Measurements from ENCODE around the gene MCEMP1. TPM values are rescaled to one million over a fixed set of nuclear protein-coding genes. Genes with fewer than 3 reads are reported as not detected.

The MCEMP1 gene
- polyA plus RNA-seq, 4 donors = 0.03 to 1.4 (median 0.48) TPM

- Histone ChIP-seq H3K4me3 (ENCODE audit: low read depth in 1 of 3, low read length in 3 of 3) (no peak overlapping the region), H3K9me3 (ENCODE audit: control insufficient read depth in 2 of 2, insufficient read depth in 1 of 2, low read depth in 1 of 2, low read length in 1 of 2) (no peaks in the 10 kb centered on the region), H3K27me3 (ENCODE audit: control insufficient read depth in 3 of 3, insufficient read depth in 3 of 3, low read length in 3 of 3) (no peaks in the 10 kb centered on the region), H3K36me3 (ENCODE audit: control insufficient read depth in 3 of 3, insufficient read depth in 2 of 3, low read depth in 1 of 3, low read length in 3 of 3) (no peaks in the 10 kb centered on the region), H3K27ac (ENCODE audit: low read depth in 1 of 3, low read length in 2 of 3) (no peak overlapping the region), H3K4me1 (ENCODE audit: control insufficient read depth in 3 of 3, insufficient read depth in 2 of 3, low read depth in 1 of 3, low read length in 2 of 3) (no peaks in the 10 kb centered on the region)
- WGBS, 3 donors = 75 to 78% (median 77%) methylated on average over 5 of the region's 5 CpGs
- DNase-seq (no peak), FAIRE-seq (no peak)
Observed at GRCh38 chr19:7710616-7711015, 33.7 kb downstream of the MCEMP1 start.

- no peaks in the 10 kb centered on the region for H3K27me3 ChIP-seq (ENCODE audit: control insufficient read depth in 3 of 3, insufficient read depth in 3 of 3, low read length in 3 of 3)
- H3K4me1 ChIP-seq (ENCODE audit: control insufficient read depth in 3 of 3, insufficient read depth in 2 of 3, low read depth in 1 of 3, low read length in 2 of 3) = no peaks in the 10 kb centered on the region
- no peak overlapping the region for H3K27ac ChIP-seq (ENCODE audit: low read depth in 1 of 3, low read length in 2 of 3)
- no peak overlapping the region for H3K4me3 ChIP-seq (ENCODE audit: low read depth in 1 of 3, low read length in 3 of 3)
- H3K9me3 ChIP-seq (ENCODE audit: control insufficient read depth in 2 of 2, insufficient read depth in 1 of 2, low read depth in 1 of 2, low read length in 1 of 2) = peaks cover 0 to 3% of the 10 kb centered on the region in 2 donors
- no peaks in the 10 kb centered on the region for H3K36me3 ChIP-seq (ENCODE audit: control insufficient read depth in 3 of 3, insufficient read depth in 2 of 3, low read depth in 1 of 3, low read length in 3 of 3)
- 83 to 96% (median 93%) methylated on average over 1 of the region's 1 CpG for WGBS, 3 donors
- DNase-seq (no peak), FAIRE-seq (no peak)
Observed at GRCh38 chr19:7715671-7716070, 38.8 kb downstream of the MCEMP1 start.

- 79 to 90% (median 85%) methylated on average over 1 of the region's 1 CpG for WGBS, 3 donors
- no peak overlapping the region for H3K27ac ChIP-seq (ENCODE audit: low read depth in 1 of 3, low read length in 2 of 3)
- no peaks in the 10 kb centered on the region for H3K27me3 ChIP-seq (ENCODE audit: control insufficient read depth in 3 of 3, insufficient read depth in 3 of 3, low read length in 3 of 3)
- H3K36me3 ChIP-seq (ENCODE audit: control insufficient read depth in 3 of 3, insufficient read depth in 2 of 3, low read depth in 1 of 3, low read length in 3 of 3) = no peaks in the 10 kb centered on the region
- peaks cover 0 to 3% of the 10 kb centered on the region in 2 donors for H3K9me3 ChIP-seq (ENCODE audit: control insufficient read depth in 2 of 2, insufficient read depth in 1 of 2, low read depth in 1 of 2, low read length in 1 of 2)
- FAIRE-seq (no peak), DNase-seq (no peak)
- no peaks in the 10 kb centered on the region for H3K4me1 ChIP-seq (ENCODE audit: control insufficient read depth in 3 of 3, insufficient read depth in 2 of 3, low read depth in 1 of 3, low read length in 2 of 3)
- no peak overlapping the region for H3K4me3 ChIP-seq (ENCODE audit: low read depth in 1 of 3, low read length in 3 of 3)
Observed at GRCh38 chr19:7716762-7717161, 39.9 kb downstream of the MCEMP1 start.

- H3K36me3 ChIP-seq (ENCODE audit: control insufficient read depth in 3 of 3, insufficient read depth in 2 of 3, low read depth in 1 of 3, low read length in 3 of 3) = no peaks in the 10 kb centered on the region
- no peak overlapping the region for H3K4me3 ChIP-seq (ENCODE audit: low read depth in 1 of 3, low read length in 3 of 3)
- DNase-seq (no peak), FAIRE-seq (no peak)
- H3K27me3 ChIP-seq (ENCODE audit: control insufficient read depth in 3 of 3, insufficient read depth in 3 of 3, low read length in 3 of 3) = peaks cover 0 to 3% (median 0%) of the 10 kb centered on the region in 3 donors
- 46 to 53% (median 49%) methylated on average over 8 of the region's 8 CpGs for WGBS, 3 donors
- H3K4me1 ChIP-seq (ENCODE audit: control insufficient read depth in 3 of 3, insufficient read depth in 2 of 3, low read depth in 1 of 3, low read length in 2 of 3) = no peaks in the 10 kb centered on the region
- H3K27ac ChIP-seq (ENCODE audit: low read depth in 1 of 3, low read length in 2 of 3) = no peak overlapping the region
- H3K9me3 ChIP-seq (ENCODE audit: control insufficient read depth in 2 of 2, insufficient read depth in 1 of 2, low read depth in 1 of 2, low read length in 1 of 2) = peaks cover 0 to 3% of the 10 kb centered on the region in 2 donors
Observed at GRCh38 chr19:7718668-7719067, 41.8 kb downstream of the MCEMP1 start.

GRCh38 chr19:7720351-7720750, 43.5 kb downstream of the MCEMP1 start:
- no peak for FAIRE-seq
- Histone ChIP-seq H3K27ac (ENCODE audit: low read depth in 1 of 3, low read length in 2 of 3) (no peak overlapping the region), H3K9me3 (ENCODE audit: control insufficient read depth in 2 of 2, insufficient read depth in 1 of 2, low read depth in 1 of 2, low read length in 1 of 2) (peaks cover 0 to 3% of the 10 kb centered on the region in 2 donors), H3K4me3 (ENCODE audit: low read depth in 1 of 3, low read length in 3 of 3) (no peak overlapping the region), H3K4me1 (ENCODE audit: control insufficient read depth in 3 of 3, insufficient read depth in 2 of 3, low read depth in 1 of 3, low read length in 2 of 3) (no peaks in the 10 kb centered on the region), H3K27me3 (ENCODE audit: control insufficient read depth in 3 of 3, insufficient read depth in 3 of 3, low read length in 3 of 3) (peaks cover 0 to 3% (median 0%) of the 10 kb centered on the region in 3 donors), H3K36me3 (ENCODE audit: control insufficient read depth in 3 of 3, insufficient read depth in 2 of 3, low read depth in 1 of 3, low read length in 3 of 3) (no peaks in the 10 kb centered on the region)
- no peak for DNase-seq
- 78 to 83% (median 78%) methylated on average over 6 of the region's 6 CpGs for WGBS, 3 donors

- WGBS, 3 donors = 47 to 63% (median 52%) methylated on average over 5 of the region's 5 CpGs
- no peak for FAIRE-seq
Observed at GRCh38 chr19:7722231-7722651, 45.4 kb downstream of the MCEMP1 start.

GRCh38 chr19:7725791-7726190, 48.9 kb downstream of the MCEMP1 start:
- Histone ChIP-seq H3K27ac (ENCODE audit: low read depth in 1 of 3, low read length in 2 of 3) (no peak overlapping the region), H3K27me3 (ENCODE audit: control insufficient read depth in 3 of 3, insufficient read depth in 3 of 3, low read length in 3 of 3) (peaks cover 2 to 25% (median 18%) of the 10 kb centered on the region in 3 donors), H3K4me1 (ENCODE audit: control insufficient read depth in 3 of 3, insufficient read depth in 2 of 3, low read depth in 1 of 3, low read length in 2 of 3) (peaks cover 0 to 3% (median 0%) of the 10 kb centered on the region in 3 donors), H3K36me3 (ENCODE audit: control insufficient read depth in 3 of 3, insufficient read depth in 2 of 3, low read depth in 1 of 3, low read length in 3 of 3) (no peaks in the 10 kb centered on the region), H3K9me3 (ENCODE audit: control insufficient read depth in 2 of 2, insufficient read depth in 1 of 2, low read depth in 1 of 2, low read length in 1 of 2) (no peaks in the 10 kb centered on the region), H3K4me3 (ENCODE audit: low read depth in 1 of 3, low read length in 3 of 3) (no peak overlapping the region)
- 46 to 51% (median 51%) methylated on average over 2 of the region's 2 CpGs for WGBS, 3 donors
- FAIRE-seq (no peak), DNase-seq (no peak)

More at GRCh38 chr19:7722231-7722651, 45.4 kb downstream of the MCEMP1 start:
- Histone ChIP-seq H3K27ac (ENCODE audit: low read depth in 1 of 3, low read length in 2 of 3) (no peak overlapping the region), H3K36me3 (ENCODE audit: control insufficient read depth in 3 of 3, insufficient read depth in 2 of 3, low read depth in 1 of 3, low read length in 3 of 3) (no peaks in the 10 kb centered on the region), H3K27me3 (ENCODE audit: control insufficient read depth in 3 of 3, insufficient read depth in 3 of 3, low read length in 3 of 3) (peaks cover 0 to 3% (median 0%) of the 10 kb centered on the region in 3 donors), H3K4me3 (ENCODE audit: low read depth in 1 of 3, low read length in 3 of 3) (no peak overlapping the region), H3K9me3 (ENCODE audit: control insufficient read depth in 2 of 2, insufficient read depth in 1 of 2, low read depth in 1 of 2, low read length in 1 of 2) (no peaks in the 10 kb centered on the region), H3K4me1 (ENCODE audit: control insufficient read depth in 3 of 3, insufficient read depth in 2 of 3, low read depth in 1 of 3, low read length in 2 of 3) (no peaks in the 10 kb centered on the region)
- no peak for DNase-seq

- Histone ChIP-seq H3K4me1 (ENCODE audit: control insufficient read depth in 3 of 3, insufficient read depth in 2 of 3, low read depth in 1 of 3, low read length in 2 of 3) (peaks cover 0 to 3% (median 0%) of the 10 kb centered on the region in 3 donors), H3K4me3 (ENCODE audit: low read depth in 1 of 3, low read length in 3 of 3) (no peak overlapping the region), H3K27me3 (ENCODE audit: control insufficient read depth in 3 of 3, insufficient read depth in 3 of 3, low read length in 3 of 3) (peaks cover 2 to 39% (median 27%) of the 10 kb centered on the region in 3 donors), H3K36me3 (ENCODE audit: control insufficient read depth in 3 of 3, insufficient read depth in 2 of 3, low read depth in 1 of 3, low read length in 3 of 3) (no peaks in the 10 kb centered on the region), H3K27ac (ENCODE audit: low read depth in 1 of 3, low read length in 2 of 3) (no peak overlapping the region), H3K9me3 (ENCODE audit: control insufficient read depth in 2 of 2, insufficient read depth in 1 of 2, low read depth in 1 of 2, low read length in 1 of 2) (no peaks in the 10 kb centered on the region)
- no peak for DNase-seq
- no peak for FAIRE-seq
- 12 to 15% (median 13%) methylated on average over 16 of the region's 16 CpGs for WGBS, 3 donors
Observed at GRCh38 chr19:7729211-7729610, 52.3 kb downstream of the MCEMP1 start.
